Eye (tissue), 1 donor: ENCODE data around the gene ORM1.
"Not testable (repeated sequence)": the region's sequence is repeated elsewhere in the genome, so short reads cannot be mapped to it uniquely, and the experiment has no call there.

Experiments
- DNase-seq: peaks from one replicate; pipeline ENCODE4 v3.0.0-alpha.2; 2015

Gene ORM1

DNA sequence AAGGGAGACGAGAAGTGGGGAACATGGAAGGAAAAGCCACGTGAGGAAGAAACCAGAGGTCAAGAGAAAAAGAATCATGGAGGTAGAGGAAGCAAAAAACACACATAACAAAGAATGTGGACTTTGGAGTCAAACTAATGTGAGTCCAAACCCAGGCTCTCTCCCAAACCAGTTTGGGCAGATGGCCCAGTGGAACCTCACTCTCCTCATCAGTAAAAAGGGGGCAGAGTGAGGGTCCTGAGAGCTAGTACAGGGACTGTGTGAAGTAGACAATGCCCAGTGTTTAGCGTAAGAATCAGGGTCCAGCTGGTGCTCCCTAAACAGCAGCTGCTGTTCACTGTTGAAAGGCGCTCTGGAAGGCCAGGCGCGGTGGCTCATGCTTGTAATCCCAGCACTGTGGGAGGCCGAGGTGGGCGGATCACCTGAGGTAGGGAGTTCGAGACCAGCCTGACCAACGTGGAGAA lies 5.5 kb downstream of the ORM1 start:
- not testable (repeated sequence) for DNase-seq

DNA sequence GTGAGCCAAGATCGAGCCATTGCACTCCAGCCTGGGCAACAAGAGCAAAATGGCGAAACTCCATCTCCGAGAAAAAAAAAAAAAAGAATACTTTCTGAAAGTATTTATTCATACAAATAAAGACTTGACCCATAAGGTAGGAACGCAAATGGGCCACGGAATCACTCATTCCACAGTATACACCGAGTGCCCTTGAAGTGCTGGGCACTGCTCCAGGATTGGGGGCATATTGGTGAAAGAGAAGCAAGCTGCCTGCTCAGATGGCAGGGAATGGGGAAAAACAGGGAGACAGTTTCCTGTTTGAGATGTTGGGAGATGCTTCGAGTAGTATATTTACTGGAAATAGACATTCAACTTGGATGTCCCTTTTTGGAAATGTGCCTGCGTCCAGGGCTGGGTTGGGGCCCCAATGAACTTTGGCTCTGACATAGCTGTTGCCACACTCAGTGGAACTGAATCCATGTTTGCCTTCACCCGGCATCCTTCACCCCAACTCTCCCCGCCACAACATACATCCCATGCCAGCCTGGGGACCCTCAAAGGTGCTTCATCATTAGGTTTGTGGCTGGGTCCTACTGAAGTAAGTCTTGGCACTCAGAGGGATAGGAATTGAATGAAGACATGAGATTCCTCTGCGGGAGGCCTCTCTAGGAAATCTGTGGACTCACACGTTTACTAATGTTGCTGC lies 6.2 kb downstream of the ORM1 start:
- DNase-seq: not testable (repeated sequence)

DNA sequence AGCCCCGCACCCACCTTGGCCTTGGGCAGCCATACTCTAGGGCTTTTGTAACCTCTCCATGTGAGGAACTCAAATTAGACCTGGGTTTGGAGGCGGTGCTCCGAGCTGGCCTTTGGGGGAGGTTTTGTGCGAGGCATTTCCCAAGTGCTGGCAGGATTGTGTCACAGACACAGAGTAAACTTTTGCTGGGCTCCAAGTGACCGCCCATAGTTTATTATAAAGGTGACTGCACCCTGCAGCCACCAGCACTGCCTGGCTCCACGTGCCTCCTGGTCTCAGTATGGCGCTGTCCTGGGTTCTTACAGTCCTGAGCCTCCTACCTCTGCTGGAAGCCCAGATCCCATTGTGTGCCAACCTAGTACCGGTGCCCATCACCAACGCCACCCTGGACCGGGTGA lies 6.7 kb downstream of the ORM1 start, which contains the start of gene ORM2:
TSS of gene ORM2 (plus strand) at position 245 of the 398 bp plus-strand sequence. CDS start at position 281, 36 bp downstream.
- not testable (repeated sequence) for DNase-seq

GRCh38 chr9:114330636-114331035 lies 7.7 kb downstream of the ORM1 start:
- DNase-seq: no peak

- not testable (repeated sequence) for DNase-seq
These were observed 8.6 kb downstream of the ORM1 start for GRCh38 chr9:114331229-114332195.

DNA sequence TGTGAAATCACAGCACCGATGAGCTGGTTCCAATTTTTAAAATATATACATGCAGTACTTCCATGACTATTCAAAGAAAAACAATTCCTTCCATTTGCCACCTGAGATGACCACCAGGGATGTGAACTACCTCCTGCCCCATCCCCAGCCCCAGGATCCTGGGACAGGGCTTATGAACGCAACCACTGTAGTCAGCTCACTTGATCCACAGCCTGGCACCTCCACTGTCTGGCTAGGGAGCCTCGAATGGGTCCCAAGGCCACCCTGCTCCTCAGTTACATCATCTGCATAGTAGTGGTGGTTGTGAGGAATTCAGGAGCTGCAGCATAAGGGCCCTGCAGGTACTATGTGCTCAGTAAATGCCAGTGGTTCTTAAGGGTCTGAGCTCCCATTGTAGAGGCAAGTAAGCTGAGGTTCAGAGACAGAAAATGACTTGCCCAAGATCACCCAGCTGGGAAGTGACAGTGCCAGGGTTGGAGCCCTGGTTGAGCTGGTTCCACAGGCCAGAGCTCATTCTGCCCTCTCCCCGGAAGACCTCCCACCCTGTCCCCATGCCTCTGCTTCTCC lies 9.7 kb downstream of the ORM1 start:
- not testable (repeated sequence) for DNase-seq

GRCh38 chr9:114333718-114334117 lies 10.8 kb downstream of the ORM1 start:
- not testable (repeated sequence) for DNase-seq

DNA sequence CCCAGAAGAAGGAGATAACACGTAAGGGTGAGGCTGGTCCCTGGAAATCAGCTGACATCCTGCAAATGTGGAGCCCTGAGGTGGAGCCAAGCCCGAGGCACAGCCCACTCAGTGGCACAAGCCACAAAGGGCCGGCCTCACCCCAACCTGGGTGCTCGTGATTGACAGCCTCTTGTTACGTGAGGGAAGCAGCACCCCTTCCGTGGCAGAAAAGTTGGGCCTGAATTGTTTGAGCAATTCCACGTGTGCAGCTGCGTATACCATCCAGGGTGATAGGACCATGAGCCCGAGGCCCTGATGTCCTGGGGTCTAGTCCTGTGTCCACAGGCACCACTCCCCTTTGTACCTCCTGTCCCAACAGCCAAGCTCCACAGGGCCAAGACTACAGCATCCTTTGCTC lies 11.6 kb downstream of the ORM1 start:
- no peak for DNase-seq

GRCh38 chr9:114335745-114336144 lies 12.8 kb downstream of the ORM1 start:
- DNase-seq: no peak

DNA sequence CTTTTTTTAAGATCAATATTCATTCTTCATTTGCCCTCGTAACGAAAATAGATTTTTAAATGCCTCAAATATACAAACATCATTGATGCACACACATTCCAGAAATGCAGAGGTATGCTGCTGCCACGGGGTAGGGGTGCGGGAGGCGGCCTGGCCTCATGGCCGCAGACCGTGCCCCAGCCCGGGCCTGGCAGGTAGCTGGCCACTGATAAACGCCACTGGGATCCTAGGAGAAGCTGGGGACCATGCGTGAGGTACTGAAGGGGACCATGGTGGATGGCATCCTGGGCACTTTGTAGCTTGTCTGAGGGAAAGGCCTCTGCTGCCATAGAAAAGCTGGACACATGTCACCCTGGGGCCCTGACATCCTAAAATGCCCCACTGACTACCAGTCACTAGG lies 13.3 kb downstream of the ORM1 start:
- no peak for DNase-seq

- no peak for DNase-seq
These were observed 13.9 kb downstream of the ORM1 start for GRCh38 chr9:114336699-114337395.

- DNase-seq: no peak
These were observed 15.3 kb downstream of the ORM1 start for GRCh38 chr9:114338187-114338586.

- DNase-seq: peak; percentile 29
These were observed 16.4 kb downstream of the ORM1 start for GRCh38 chr9:114339130-114339908.

GRCh38 chr9:114341152-114341830 lies 18.4 kb downstream of the ORM1 start:
- no peak for DNase-seq

GRCh38 chr9:114341991-114342390 lies 19.1 kb downstream of the ORM1 start:
- DNase-seq: no peak

DNA sequence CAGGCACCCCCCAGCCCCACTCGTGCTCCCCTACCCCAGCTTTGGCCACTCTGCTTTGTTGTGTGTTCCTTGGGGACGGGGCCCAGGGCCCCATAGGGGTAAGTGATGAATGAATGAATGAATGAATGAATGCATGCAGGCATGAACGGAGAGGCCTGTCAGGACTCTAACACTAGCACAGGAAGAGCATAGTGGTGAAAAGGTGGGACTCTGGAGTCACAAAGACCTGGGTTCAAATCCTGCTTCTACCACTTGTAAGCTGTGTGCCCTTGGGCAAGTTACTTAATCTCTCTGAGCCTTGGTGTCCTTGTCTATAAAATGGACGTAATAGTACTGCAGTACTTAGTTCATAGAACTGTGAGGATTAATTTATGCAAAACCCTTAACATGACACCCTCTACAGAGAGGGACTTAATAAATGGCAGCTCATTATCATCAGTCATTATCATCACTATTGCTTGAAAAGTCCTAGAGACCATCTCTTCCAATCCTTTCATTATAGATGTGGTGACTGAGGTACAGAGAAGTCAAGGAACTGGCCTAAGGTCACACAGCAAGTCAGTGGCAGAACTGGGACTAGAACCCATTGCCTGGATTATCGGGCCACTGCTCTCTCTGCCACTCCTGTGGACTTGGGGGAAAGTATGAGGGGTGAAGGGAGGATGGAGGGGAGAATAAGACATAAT lies 20.0 kb downstream of the ORM1 start:
- DNase-seq: peak; percentile 4

DNA sequence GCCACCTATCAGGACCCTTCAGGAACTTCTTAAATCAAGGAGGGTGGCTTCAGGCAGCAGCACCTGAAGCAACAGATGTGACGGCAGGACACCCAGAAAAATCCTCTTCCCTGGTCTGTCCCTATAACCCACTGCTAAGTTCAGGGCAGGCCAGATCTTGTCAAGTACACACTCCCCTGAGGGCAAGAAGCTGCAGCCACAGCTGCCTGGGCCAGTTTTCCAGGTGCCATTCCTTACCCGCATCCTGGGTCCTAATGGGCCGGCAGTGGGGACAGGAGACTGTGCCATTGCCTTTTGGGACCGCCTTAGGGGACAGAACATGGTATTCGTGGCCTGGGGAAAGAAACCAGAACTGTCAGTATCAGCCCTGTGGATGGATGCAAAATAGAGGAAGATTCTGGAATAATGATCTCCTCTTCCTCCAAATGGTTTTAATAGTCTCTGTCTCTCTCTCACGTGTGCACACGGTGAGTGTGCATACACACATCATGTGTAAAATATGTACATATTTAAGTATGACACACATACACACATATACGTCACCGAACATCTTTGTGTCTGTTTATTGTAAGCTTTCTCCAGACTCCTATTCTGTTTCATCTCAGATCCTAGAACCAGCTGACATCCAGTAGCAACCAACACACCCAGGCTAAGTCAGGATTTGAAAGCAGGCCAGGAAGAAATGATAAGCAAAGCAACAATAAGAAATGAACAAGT lies 20.7 kb downstream of the ORM1 start:
- no peak for DNase-seq

DNA sequence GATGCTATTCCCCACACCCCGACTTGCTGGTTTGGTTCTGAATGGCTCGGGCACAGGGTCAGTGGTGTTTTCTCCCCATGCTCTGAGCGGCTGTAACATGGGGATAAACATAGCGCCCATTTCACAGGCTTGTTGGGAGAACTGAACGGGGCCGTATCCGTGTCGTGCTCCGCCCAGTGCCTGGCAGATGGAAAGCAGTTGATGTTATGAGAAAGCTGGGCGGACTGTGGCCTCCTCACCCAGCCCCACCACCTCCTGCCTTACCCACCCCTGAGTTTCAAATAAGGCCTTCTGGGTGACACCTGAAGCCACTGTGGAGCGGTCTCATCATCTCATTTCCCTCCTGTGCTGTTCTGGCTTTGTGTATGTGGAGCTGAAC lies 21.3 kb downstream of the ORM1 start:
- no peak for DNase-seq

DNA sequence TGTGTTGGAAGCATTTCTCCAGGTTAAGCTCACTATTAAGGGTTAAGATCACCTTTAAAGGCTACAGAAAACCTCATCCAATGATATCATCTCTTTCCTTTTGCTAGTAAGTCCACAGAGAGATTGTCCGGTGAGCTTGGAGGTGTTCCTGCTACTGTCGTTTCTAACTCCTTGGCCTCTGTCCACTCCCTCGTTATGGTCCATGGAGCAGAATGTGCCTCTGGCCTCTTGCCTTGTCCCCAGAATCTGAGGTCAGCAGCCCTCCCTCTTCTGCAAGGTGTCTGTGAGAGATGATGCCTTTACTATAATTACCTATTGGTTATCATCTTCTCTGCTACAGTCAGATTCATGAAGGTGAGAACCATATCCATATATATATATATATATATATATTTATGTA lies 21.8 kb downstream of the ORM1 start:
- no peak for DNase-seq

DNA sequence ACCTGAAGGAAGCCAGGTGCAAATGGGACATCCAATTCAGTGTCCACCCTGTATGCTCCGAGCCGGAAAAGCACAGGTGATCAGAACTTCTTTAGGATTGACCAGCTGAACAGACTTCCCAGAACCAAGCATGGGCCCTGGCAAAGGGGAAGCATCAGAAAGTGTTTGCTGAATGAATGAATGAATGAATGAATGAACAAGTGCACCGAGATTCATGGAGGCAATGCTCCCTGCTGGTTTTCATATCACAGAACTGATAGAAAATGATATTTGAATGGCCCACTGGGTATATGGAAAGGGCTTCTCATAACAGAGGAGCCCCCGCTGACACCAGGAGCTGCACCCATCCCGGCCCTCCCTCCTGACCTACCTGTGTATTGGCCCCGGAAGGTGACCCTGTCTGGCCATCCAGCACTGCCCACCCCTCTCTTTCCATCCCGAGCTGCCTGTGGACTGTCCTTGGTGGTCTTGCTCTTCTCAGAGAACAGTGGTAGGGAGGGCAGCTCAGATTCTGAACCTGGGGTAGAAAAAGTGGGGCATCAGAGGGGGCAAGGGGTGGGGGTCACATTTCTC lies 22.7 kb downstream of the ORM1 start:
- DNase-seq: no peak
